ENCODE measurements around the gene ARHGAP1.

GRCh38 chr11:46639197-46639839, 61.1 kb downstream of the ARHGAP1 start:
- TF ChIP-seq POLR2AphosphoS5 (IDR thresholded peaks at IDR 0.05; ENCODE audit: low read depth, low read length) (no peak), REST (IDR thresholded peaks at IDR 0.05; ENCODE audit: insufficient read depth in 1 of 2, low read depth in 2 of 2, low read length in 2 of 2) (no peak), TAF1 (IDR thresholded peaks at IDR 0.05; ENCODE audit: borderline replicate concordance, insufficient read depth, low read length) (no peak), SIN3A (IDR thresholded peaks at IDR 0.05; ENCODE audit: borderline replicate concordance, insufficient read depth, low read length) (no peak)
